Measurements from ENCODE around the gene FAM83F.
"Not testable (repeated sequence)": the region's sequence is repeated elsewhere in the genome, so short reads cannot be mapped to it uniquely, and the experiment has no call there.

The FAM83F gene

GRCh38 chr22:40020956-40021355 is 26.2 kb downstream of the FAM83F start:
- WGBS, 2 experiments (ENCODE audit: insufficient coverage in 2 of 2): 93 to 94% methylated on average over 7 of the region's 7 CpGs
- Histone ChIP-seq H3K27ac (ENCODE audit: low read depth, low read length, severe bottlenecking) (no peak overlapping the region), H3K9me3 (ENCODE audit: control insufficient read depth, low read length) (no peaks in the 10 kb centered on the region), H3K4me1 (ENCODE audit: control insufficient read depth, insufficient read depth, low read length, poor library complexity, severe bottlenecking) (peaks cover 6% of the 10 kb centered on the region), H3K4me3 (ENCODE audit: extremely low read depth, insufficient read depth, low read length, poor library complexity, severe bottlenecking) (no peak overlapping the region), H3K36me3 (ENCODE audit: control insufficient read depth, insufficient read depth, low read length) (no peaks in the 10 kb centered on the region)

GRCh38 chr22:40021401-40022000 is 26.7 kb downstream of the FAM83F start:
- no peaks in the 10 kb centered on the region for H3K36me3 ChIP-seq (ENCODE audit: control insufficient read depth, insufficient read depth, low read length)
- peaks cover 5% of the 10 kb centered on the region for H3K4me1 ChIP-seq (ENCODE audit: control insufficient read depth, insufficient read depth, low read length, poor library complexity, severe bottlenecking)
- WGBS, 2 experiments (ENCODE audit: insufficient coverage in 2 of 2): 92 to 96% methylated on average over 34 of the region's 34 CpGs
- H3K4me3 ChIP-seq (ENCODE audit: extremely low read depth, insufficient read depth, low read length, poor library complexity, severe bottlenecking): no peak overlapping the region
- no peak overlapping the region for H3K27ac ChIP-seq (ENCODE audit: low read depth, low read length, severe bottlenecking)
- H3K9me3 ChIP-seq (ENCODE audit: control insufficient read depth, low read length): no peaks in the 10 kb centered on the region

DNA sequence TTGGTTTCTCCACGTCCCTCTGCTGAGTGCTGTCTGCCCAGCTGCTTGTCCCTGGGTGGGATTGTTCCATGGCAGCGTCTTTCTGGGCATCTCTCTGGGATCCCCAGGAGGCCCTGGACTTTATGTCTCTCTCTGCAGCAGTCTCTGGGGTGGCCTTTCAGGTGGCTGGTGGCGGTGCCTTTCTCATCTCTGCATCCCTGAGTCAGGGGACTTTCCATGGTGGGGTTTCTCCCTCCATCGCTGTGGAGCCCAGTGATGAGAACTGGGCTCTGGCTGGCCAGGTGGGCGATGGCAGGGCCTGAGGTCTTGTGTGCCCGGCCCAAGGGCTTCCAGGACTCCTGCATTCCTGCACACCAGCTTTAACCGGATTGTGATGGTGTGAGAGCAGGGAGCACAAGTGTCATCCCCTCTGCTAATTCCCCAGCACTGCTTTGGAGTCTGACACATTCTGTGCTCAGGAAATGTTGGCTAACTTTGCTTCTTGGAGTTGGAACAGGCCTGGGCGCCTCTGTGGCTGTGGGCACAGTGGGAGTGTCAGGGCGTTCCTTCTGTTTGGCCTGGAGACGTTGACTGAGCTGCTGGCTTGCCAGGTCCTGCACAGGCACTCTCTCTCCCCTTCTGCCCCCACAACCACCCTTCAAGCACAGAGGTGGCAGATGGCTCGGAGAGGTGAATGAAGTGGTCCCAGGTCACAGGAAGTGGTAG is 27.9 kb downstream of the FAM83F start:
- Histone ChIP-seq H3K27ac (ENCODE audit: low read depth, low read length, severe bottlenecking) (no peak overlapping the region), H3K4me3 (ENCODE audit: extremely low read depth, insufficient read depth, low read length, poor library complexity, severe bottlenecking) (no peak overlapping the region)
- WGBS, 2 experiments (ENCODE audit: insufficient coverage in 2 of 2): 82 to 93% methylated on average over 6 to 9 of the region's 11 CpGs

DNA sequence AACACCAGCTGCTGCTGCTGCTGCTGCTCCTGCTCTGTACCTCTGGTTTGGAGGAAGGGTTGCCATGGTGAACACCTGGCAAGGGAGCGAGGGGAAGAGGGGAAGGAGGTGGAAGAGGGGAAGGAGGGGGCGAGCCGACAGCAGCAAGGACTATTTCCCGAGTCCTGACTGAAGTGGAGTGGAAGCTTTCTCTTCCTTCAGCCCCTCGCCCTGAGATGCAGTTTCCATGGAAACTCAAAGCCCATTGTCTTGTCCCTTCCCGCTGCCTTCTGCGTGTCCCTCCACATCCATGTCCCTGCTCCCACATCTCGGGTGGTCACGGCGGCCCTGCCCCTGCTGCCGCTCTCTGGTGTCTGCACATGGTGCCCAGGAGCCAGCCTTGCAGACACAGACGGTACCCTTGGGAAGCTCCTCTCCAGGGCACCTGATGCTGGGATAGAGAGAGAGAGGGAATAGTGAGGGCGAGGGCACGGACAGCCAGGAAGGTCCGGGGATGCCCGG is 28.6 kb downstream of the FAM83F start:
- no peak overlapping the region for H3K4me3 ChIP-seq (ENCODE audit: extremely low read depth, insufficient read depth, low read length, poor library complexity, severe bottlenecking)
- no peak overlapping the region for H3K27ac ChIP-seq (ENCODE audit: low read depth, low read length, severe bottlenecking)
- peaks cover 5% of the 10 kb centered on the region for H3K4me1 ChIP-seq (ENCODE audit: control insufficient read depth, insufficient read depth, low read length, poor library complexity, severe bottlenecking)
- WGBS, 2 experiments (ENCODE audit: insufficient coverage in 2 of 2): 76 to 84% methylated on average over 7 to 15 of the region's 16 CpGs
- no peaks in the 10 kb centered on the region for H3K9me3 ChIP-seq (ENCODE audit: control insufficient read depth, low read length)
- H3K36me3 ChIP-seq (ENCODE audit: control insufficient read depth, insufficient read depth, low read length): no peaks in the 10 kb centered on the region

More for the DNA sequence above, 27.9 kb downstream of the FAM83F start:
- H3K4me1 ChIP-seq (ENCODE audit: control insufficient read depth, insufficient read depth, low read length, poor library complexity, severe bottlenecking): peaks cover 5% of the 10 kb centered on the region
- no peaks in the 10 kb centered on the region for H3K9me3 ChIP-seq (ENCODE audit: control insufficient read depth, low read length)
- H3K36me3 ChIP-seq (ENCODE audit: control insufficient read depth, insufficient read depth, low read length): no peaks in the 10 kb centered on the region

DNA sequence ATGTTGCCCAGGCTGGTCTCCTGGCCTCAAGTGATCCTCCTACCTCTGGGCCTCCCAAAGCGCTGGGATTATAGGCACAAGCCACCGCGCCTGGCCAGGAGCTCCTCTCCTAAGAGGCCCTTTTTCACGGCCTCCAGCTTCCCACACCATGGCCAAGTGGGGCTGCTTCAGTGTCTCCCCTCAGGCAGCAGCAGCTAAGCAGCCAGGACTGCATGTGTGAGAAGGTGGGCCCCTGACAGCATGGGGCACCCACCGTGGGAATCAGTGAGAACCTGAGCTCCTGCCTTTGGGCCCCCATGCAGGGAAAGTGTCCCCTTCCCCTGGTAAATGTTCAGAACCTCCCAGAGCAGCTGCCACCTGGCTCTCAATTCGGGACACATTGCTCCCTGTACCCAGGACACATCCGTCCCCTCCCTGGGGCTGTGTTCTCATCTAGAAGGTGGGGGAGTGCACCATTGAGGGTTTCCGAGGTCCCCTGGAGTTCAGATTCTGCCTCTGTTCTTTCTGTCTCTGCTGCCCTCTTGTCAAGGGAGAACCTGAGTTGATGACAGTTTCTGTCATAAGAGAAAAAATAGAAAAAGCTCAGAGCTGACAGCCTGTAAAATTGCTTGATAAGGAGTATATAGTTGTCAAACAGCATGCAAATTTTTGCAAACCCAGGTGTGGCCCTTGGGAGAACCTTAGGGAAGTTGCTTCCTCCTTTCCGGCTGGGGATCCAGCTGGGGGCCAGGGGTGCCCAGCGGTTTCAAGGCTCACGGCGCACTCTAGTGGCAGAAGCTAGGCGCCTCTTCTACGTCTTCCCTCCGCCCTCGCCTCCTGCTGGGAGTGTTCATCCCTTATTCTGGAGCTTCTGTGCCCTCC is 29.7 kb downstream of the FAM83F start:
- H3K4me3 ChIP-seq (ENCODE audit: extremely low read depth, insufficient read depth, low read length, poor library complexity, severe bottlenecking): no peak overlapping the region
- peaks cover 5% of the 10 kb centered on the region for H3K4me1 ChIP-seq (ENCODE audit: control insufficient read depth, insufficient read depth, low read length, poor library complexity, severe bottlenecking)
- no peak overlapping the region for H3K27ac ChIP-seq (ENCODE audit: low read depth, low read length, severe bottlenecking)
- no peaks in the 10 kb centered on the region for H3K9me3 ChIP-seq (ENCODE audit: control insufficient read depth, low read length)
- no peaks in the 10 kb centered on the region for H3K36me3 ChIP-seq (ENCODE audit: control insufficient read depth, insufficient read depth, low read length)
- 39 to 44% methylated on average over 15 to 16 of the region's 16 CpGs for WGBS, 2 experiments (ENCODE audit: insufficient coverage in 2 of 2)

GRCh38 chr22:40025062-40025379 is 30.3 kb downstream of the FAM83F start:
- H3K9me3 ChIP-seq (ENCODE audit: control insufficient read depth, low read length); H3K4me3 ChIP-seq (ENCODE audit: extremely low read depth, insufficient read depth, low read length, poor library complexity, severe bottlenecking); H3K27ac ChIP-seq (ENCODE audit: low read depth, low read length, severe bottlenecking); H3K36me3 ChIP-seq (ENCODE audit: control insufficient read depth, insufficient read depth, low read length); H3K4me1 ChIP-seq (ENCODE audit: control insufficient read depth, insufficient read depth, low read length, poor library complexity, severe bottlenecking): not testable (repeated sequence)
- WGBS, 2 experiments (ENCODE audit: insufficient coverage in 2 of 2): 31 to 37% methylated on average over 5 of the region's 5 CpGs

GRCh38 chr22:40025856-40026255 is 31.1 kb downstream of the FAM83F start:
- H3K4me3 ChIP-seq (ENCODE audit: extremely low read depth, insufficient read depth, low read length, poor library complexity, severe bottlenecking): no peak overlapping the region
- WGBS, 2 experiments (ENCODE audit: insufficient coverage in 2 of 2): 91 to 98% methylated on average over 10 of the region's 10 CpGs
- H3K9me3 ChIP-seq (ENCODE audit: control insufficient read depth, low read length): no peaks in the 10 kb centered on the region
- H3K4me1 ChIP-seq (ENCODE audit: control insufficient read depth, insufficient read depth, low read length, poor library complexity, severe bottlenecking): peaks cover 5% of the 10 kb centered on the region
- H3K36me3 ChIP-seq (ENCODE audit: control insufficient read depth, insufficient read depth, low read length): no peaks in the 10 kb centered on the region
- H3K27ac ChIP-seq (ENCODE audit: low read depth, low read length, severe bottlenecking): no peak overlapping the region

DNA sequence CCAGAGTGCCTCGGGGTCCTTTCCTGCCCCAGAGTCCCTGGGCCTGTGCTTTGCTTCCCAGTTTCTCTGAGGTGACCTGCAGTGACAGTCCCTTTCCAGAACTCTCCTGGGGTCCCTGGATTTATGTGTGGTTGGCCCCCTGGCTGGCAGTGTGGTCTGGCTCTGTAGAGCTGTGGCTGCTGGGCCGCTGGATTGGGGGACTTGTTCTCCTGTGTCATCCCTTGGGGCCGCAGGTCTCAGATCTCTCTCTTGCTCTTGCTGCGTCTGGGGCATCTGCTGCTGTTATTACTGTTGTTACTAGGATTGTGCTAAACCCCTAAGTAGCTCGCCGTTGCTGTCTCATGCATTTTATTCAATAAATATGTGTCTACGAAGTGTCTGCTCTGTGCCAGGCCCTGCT is 31.9 kb downstream of the FAM83F start:
- 94 to 100% methylated on average over 5 to 6 of the region's 7 CpGs for WGBS, 2 experiments (ENCODE audit: insufficient coverage in 2 of 2)
- no peaks in the 10 kb centered on the region for H3K36me3 ChIP-seq (ENCODE audit: control insufficient read depth, insufficient read depth, low read length)
- H3K27ac ChIP-seq (ENCODE audit: low read depth, low read length, severe bottlenecking): no peak overlapping the region
- no peaks in the 10 kb centered on the region for H3K9me3 ChIP-seq (ENCODE audit: control insufficient read depth, low read length)
- no peak overlapping the region for H3K4me3 ChIP-seq (ENCODE audit: extremely low read depth, insufficient read depth, low read length, poor library complexity, severe bottlenecking)
- H3K4me1 ChIP-seq (ENCODE audit: control insufficient read depth, insufficient read depth, low read length, poor library complexity, severe bottlenecking): peaks cover 5% of the 10 kb centered on the region

DNA sequence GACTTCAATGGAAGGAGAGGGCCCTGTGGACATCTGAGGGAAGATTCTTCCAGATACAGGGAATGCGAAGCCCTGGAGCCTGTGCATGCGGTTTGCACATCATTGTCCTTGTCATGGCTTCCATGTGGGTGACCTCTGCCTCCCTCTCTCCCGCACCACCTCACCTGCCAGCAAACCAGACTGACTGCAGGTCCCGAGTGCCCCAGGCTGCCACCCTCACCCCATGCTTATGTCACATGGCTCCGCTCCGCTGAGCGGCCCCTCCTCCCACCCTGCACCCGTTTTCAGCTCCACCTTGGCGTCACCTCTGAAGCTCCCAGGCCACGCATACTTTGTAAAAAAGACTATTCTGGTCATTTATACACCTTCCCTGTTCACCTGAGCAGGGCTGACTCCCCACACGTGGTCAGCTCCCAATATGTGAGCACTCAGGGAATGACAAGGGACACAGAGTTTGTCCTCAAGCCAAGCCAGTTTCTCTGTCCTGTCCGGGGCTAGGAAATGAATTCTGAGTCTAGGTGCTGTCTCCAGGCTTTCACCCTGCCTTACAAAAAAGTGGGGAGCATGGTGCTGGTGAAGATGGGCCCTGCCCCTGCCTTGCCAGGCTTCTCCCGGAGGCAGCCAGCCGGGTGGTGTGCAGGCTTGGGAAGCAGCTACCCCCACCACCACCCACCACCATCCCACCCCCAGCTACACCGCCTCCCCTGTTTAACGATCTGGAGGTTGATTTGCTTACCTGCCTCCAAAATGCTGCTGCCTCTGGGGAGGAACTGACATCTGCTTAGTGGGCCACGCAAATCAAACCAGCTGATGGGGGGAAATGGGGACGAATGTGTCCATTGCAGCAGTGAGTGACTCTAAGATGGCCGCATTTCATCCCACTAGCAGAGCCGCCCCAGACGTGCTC is 32.7 kb downstream of the FAM83F start:
- 89 to 90% methylated on average over 16 to 17 of the region's 21 CpGs for WGBS, 2 experiments (ENCODE audit: insufficient coverage in 2 of 2)
- no peaks in the 10 kb centered on the region for H3K9me3 ChIP-seq (ENCODE audit: control insufficient read depth, low read length)
- H3K27ac ChIP-seq (ENCODE audit: low read depth, low read length, severe bottlenecking): no peak overlapping the region
- no peaks in the 10 kb centered on the region for H3K36me3 ChIP-seq (ENCODE audit: control insufficient read depth, insufficient read depth, low read length)
- H3K4me3 ChIP-seq (ENCODE audit: extremely low read depth, insufficient read depth, low read length, poor library complexity, severe bottlenecking): no peak overlapping the region
- peaks cover 5% of the 10 kb centered on the region for H3K4me1 ChIP-seq (ENCODE audit: control insufficient read depth, insufficient read depth, low read length, poor library complexity, severe bottlenecking)

GRCh38 chr22:40028098-40028425 is 33.3 kb downstream of the FAM83F start:
- no peaks in the 10 kb centered on the region for H3K36me3 ChIP-seq (ENCODE audit: control insufficient read depth, insufficient read depth, low read length)
- 91 to 95% methylated on average over 6 of the region's 6 CpGs for WGBS, 2 experiments (ENCODE audit: insufficient coverage in 2 of 2)
- H3K9me3 ChIP-seq (ENCODE audit: control insufficient read depth, low read length): no peaks in the 10 kb centered on the region
- H3K4me3 ChIP-seq (ENCODE audit: extremely low read depth, insufficient read depth, low read length, poor library complexity, severe bottlenecking): no peak overlapping the region
- H3K27ac ChIP-seq (ENCODE audit: low read depth, low read length, severe bottlenecking): no peak overlapping the region
- H3K4me1 ChIP-seq (ENCODE audit: control insufficient read depth, insufficient read depth, low read length, poor library complexity, severe bottlenecking): peaks cover 5% of the 10 kb centered on the region
